Lower lobe of right lung (tissue), 2 donors: Measurements from ENCODE around the gene SLC24A3. TPM values are rescaled to one million over a fixed set of nuclear protein-coding genes. Genes with fewer than 3 reads are reported as not detected.

ENCODE experiments used
- ATAC-seq, 2 donors: fragments of 200-7000 bp; cut with Tn5 transposase; one replicate each; pipeline ENCODE4 v1.9.1; 2020 to 2022; ENCODE audit warnings: mild to moderate bottlenecking in 2 of 2, moderate library complexity in 2 of 2
- DNase-seq: peaks from one replicate; pipeline ENCODE4 v3.0.0-alpha.2; 2020
- H3K27ac ChIP-seq: fragments of 200-600 bp; one replicate; pipeline ENCODE4 v1.8.0; 2022
- H3K27me3 ChIP-seq: fragments of 200-600 bp; one replicate; pipeline ENCODE4 v1.8.0; 2022; ENCODE audit warnings: low read depth
- H3K36me3 ChIP-seq: fragments of 200-600 bp; one replicate; pipeline ENCODE4 v1.8.0; 2022; ENCODE audit warnings: mild to moderate bottlenecking
- H3K4me1 ChIP-seq: fragments of 200-600 bp; one replicate; pipeline ENCODE4 v1.8.0; 2022
- H3K4me3 ChIP-seq: fragments of 200-600 bp; one replicate; pipeline ENCODE4 v1.8.0; 2022; ENCODE audit warnings: mild to moderate bottlenecking
- H3K9me3 ChIP-seq: fragments of 200-600 bp; one replicate; pipeline ENCODE4 v1.8.0; 2022
- CTCF ChIP-seq: fragments of 200-600 bp; IDR thresholded peaks from one replicate; pipeline ENCODE4 v1.8.0; 2022; ENCODE audit warnings: antibody characterized with exemption, mild to moderate bottlenecking
- intact Hi-C: fragments of 100-400 bp; cut with DNase I; formaldehyde crosslinking; loops from one replicate; pipeline ENCODE4 v1.11.0; 2022
- total RNA-seq: library from RNA; stranded (reverse); fragmentation: NEBNext Ultra II Directional; extraction: Animal tissue kit (Norgen Biotek cat#: 25700); gene quantifications from one replicate; pipeline ENCODE4 v1.2.1, GENCODE V29; 2021
- donor health status: DM: no; HTN: yes; CAD: no; lungs with severe emphysema.

SLC24A3 gene
- total RNA-seq, 1 donor from 2014 or later = 7.9 TPM

GRCh38 chr20:19741924-19742323 lies 529.5 kb downstream of the SLC24A3 start:
- no peak overlapping the region for H3K4me3 ChIP-seq
- peaks cover 12% of the 10 kb centered on the region for H3K4me1 ChIP-seq
- no peak overlapping the region for H3K27ac ChIP-seq
- H3K27me3 ChIP-seq = no peaks in the 10 kb centered on the region
- TF ChIP-seq CTCF = no peak
- ATAC-seq (no peak), DNase-seq (no peak)
- H3K9me3 ChIP-seq = no peaks in the 10 kb centered on the region
- no peaks in the 10 kb centered on the region for H3K36me3 ChIP-seq
- intact Hi-C loops = no loop called here

GRCh38 chr20:19742974-19743639 lies 530.7 kb downstream of the SLC24A3 start:
- H3K4me3 ChIP-seq = no peak overlapping the region
- DNase-seq = no peak
- H3K4me1 ChIP-seq = peaks cover 12% of the 10 kb centered on the region
- H3K27ac ChIP-seq = no peak overlapping the region
- ATAC-seq = peak; percentile 70 to 78
- no peaks in the 10 kb centered on the region for H3K9me3 ChIP-seq
- intact Hi-C loops = no loop called here
- no peaks in the 10 kb centered on the region for H3K36me3 ChIP-seq
- TF ChIP-seq CTCF = no peak
- no peaks in the 10 kb centered on the region for H3K27me3 ChIP-seq

DNA sequence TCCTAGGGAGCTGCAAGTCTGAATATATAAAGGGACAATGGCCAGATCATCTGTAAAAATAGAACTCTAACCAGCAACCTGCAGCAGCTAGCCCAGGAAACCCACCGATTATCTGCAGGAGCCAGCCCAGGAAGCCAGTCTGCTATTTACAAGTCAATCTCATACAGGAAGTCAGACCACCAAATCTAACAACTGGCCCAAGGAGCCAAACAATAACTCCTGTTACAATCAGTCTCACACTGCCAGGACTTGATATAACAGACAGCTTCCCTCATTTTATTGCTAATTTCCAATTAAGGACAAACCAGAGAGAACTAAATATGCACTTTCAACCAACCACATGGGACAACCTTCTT lies 531.2 kb downstream of the SLC24A3 start:
- DNase-seq (no peak), ATAC-seq (no peak)
- Histone ChIP-seq H3K4me1 (peaks cover 12% of the 10 kb centered on the region), H3K36me3 (no peaks in the 10 kb centered on the region), H3K4me3 (no peak overlapping the region), H3K9me3 (no peaks in the 10 kb centered on the region), H3K27me3 (no peaks in the 10 kb centered on the region), H3K27ac (no peak overlapping the region)
- no peak for TF ChIP-seq CTCF
- intact Hi-C loops = no loop called here

DNA sequence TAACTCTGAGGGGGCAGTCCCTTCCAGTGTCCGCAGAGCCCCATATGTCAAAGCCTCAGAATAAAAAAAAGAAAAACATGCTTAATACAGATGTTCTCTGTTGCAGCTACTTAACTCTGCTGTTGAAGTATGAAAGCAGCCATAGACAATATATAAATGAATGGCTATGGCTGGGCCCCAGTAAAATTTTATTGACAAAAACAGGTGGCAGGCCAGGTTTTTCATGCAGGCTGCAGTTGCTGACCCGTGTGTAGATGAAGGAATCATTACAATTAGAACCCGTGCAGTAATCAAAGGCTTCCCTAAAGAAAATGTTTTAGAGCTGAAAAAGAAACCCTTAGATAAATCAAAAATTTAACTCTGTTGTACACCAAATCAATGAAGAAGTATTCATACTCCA lies 532.7 kb downstream of the SLC24A3 start:
- H3K27ac ChIP-seq = no peak overlapping the region
- H3K36me3 ChIP-seq = no peaks in the 10 kb centered on the region
- no peaks in the 10 kb centered on the region for H3K9me3 ChIP-seq
- no peaks in the 10 kb centered on the region for H3K27me3 ChIP-seq
- intact Hi-C loops = no loop called here
- TF ChIP-seq CTCF = no peak
- H3K4me1 ChIP-seq = peaks cover 12% of the 10 kb centered on the region
- no peak overlapping the region for H3K4me3 ChIP-seq
- DNase-seq (no peak), ATAC-seq (no peak)

DNA sequence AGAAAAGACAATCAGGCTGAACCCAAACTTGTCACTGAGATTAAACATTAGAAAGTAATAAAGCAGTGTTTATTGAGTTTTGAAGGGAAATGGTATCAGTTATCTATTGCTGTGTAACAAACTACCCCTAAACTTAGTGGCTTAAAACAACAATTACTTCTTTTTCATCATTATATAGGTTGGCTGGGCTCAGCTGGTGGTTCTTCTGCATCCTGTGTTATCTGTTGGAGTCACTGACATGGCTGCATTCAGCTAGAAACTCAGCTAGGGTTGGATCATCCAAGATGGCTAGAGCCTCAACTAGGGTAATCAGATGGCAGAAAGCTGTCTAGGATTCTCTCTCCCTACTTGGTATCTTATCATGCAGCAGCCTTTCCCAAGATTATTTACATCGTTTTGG lies 533.1 kb downstream of the SLC24A3 start:
- no peak for DNase-seq
- Histone ChIP-seq H3K9me3 (no peaks in the 10 kb centered on the region), H3K27me3 (no peaks in the 10 kb centered on the region), H3K36me3 (no peaks in the 10 kb centered on the region), H3K4me3 (no peak overlapping the region), H3K4me1 (peaks cover 12% of the 10 kb centered on the region), H3K27ac (no peak overlapping the region)
- intact Hi-C loops = no loop called here
- TF ChIP-seq CTCF = no peak
- no peak for ATAC-seq
